Astrocyte (in vitro differentiated cells and primary cell): ENCODE measurements around the gene BICD1.

Source experiments
- EZH2 ChIP-seq: IDR thresholded peaks from 2 replicates; pipeline ENCODE4 v1.6.1; 2012; ENCODE audit warnings: mild to moderate bottlenecking, low read length, inconsistent platforms; ENCODE audit not compliant: insufficient read depth
- TF ChIP-seq, protein P1 (sequence below): IDR thresholded peaks from 2 replicates; pipeline ENCODE4 v1.5.1; 2011; ENCODE audit warnings: low read depth, mild to moderate bottlenecking, inconsistent platforms, low read length, moderate library complexity; ENCODE audit not compliant: insufficient read depth

DNA sequence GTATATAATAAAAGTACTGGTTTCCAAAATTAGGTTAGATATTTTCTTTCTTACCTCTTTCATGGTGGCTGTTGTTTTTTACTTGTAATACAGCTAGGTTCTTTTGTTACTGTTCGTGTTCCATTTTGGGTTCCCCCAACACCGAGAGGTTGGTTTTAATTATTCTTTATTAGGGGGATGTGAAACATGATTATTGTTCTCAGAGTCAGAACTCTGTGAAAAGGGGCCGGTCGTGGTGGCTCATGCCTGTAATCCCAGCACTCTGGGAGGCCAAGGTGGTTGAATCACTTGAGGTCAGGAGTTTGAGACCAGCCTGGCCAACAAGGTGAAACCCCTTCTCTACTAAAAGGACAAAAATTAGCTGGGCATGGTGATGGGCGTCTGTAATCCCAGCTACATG, 108.1 kb downstream of the BICD1 start:
- TF ChIP-seq EZH2: no peak
- TF ChIP-seq, protein P1, sequence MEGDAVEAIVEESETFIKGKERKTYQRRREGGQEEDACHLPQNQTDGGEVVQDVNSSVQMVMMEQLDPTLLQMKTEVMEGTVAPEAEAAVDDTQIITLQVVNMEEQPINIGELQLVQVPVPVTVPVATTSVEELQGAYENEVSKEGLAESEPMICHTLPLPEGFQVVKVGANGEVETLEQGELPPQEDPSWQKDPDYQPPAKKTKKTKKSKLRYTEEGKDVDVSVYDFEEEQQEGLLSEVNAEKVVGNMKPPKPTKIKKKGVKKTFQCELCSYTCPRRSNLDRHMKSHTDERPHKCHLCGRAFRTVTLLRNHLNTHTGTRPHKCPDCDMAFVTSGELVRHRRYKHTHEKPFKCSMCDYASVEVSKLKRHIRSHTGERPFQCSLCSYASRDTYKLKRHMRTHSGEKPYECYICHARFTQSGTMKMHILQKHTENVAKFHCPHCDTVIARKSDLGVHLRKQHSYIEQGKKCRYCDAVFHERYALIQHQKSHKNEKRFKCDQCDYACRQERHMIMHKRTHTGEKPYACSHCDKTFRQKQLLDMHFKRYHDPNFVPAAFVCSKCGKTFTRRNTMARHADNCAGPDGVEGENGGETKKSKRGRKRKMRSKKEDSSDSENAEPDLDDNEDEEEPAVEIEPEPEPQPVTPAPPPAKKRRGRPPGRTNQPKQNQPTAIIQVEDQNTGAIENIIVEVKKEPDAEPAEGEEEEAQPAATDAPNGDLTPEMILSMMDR: no peak
